GM18870 (cell line): ENCODE measurements around the gene MRPS24.
"Not testable (repeated sequence)": the region's sequence is repeated elsewhere in the genome, so short reads cannot be mapped to it uniquely, and the experiment has no call there.

Experiments used
- ATAC-seq: cut with Tn5 transposase; IDR thresholded peaks from one replicate; pipeline ENCODE4 v1.9.1; 2021; ENCODE audit warnings: moderate library complexity; ENCODE audit not compliant: unreplicated experiment

MRPS24 gene

DNA sequence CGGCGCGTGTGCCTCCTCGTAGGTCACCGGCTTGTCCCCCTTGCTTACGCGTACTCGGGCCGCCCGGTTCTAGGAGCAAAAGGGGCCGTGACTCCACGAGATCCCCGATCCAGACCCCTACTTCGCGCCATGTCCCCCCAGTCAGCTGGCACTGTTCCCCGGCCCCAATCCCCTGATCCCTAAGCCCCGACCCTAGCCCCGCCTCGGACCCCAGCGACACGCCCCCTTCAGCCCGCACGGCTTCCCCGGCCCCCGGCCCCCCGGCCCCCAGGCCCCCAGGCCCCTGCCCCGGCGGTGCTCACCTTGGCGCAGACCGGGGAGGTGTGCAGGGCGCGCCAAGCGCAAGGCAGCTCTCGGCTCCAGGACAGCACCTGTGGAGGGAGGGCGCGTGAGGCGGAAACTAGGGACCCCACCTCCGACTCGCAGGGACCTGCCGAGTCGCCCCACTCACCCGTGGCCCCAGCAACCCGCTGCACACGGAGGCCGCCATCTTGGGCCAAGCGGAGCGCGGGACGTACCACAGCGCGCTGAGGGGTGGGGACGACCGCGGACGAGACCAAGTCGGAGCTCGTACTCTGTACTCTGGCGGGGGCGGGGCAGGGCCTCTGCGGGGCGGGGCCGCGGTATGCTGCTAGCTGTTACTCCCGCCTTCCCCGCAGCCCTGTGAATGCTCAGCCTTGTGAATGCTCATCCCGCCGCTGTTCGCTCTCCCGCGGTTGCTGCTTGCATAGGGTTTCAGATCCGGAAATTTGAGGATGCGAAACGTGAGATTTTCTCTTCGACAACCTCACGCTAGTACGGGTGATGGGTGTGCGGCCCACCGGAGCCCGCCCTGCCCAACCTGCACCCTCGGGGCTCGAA, at the start of gene MRPS24:
MRPS24 (minus strand) TSS at position 512 of the 861 bp plus-strand sequence; CDS start at position 490, 22 bp downstream.
- peak; percentile 88 for ATAC-seq

DNA sequence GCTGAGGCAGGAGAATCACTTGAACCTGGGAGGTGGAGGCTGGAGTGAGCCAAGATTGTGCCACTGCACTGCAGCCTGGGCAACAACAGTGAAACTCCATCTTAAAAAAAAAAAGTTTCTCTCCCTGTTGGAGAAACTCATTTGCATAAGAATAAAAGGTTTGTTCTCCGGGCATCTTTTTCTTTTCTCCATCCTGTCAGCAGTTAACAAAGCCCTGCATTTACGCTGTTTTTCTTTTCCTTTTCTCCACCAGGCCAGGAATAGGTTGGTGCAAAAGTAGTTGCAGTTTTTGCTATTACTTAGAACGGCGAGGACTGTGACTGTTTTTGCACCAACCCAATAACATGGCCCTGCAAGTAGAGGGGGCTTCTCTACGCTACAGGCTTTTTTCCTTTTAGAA, 46.6 kb upstream of the MRPS24 start:
- no peak for ATAC-seq

DNA sequence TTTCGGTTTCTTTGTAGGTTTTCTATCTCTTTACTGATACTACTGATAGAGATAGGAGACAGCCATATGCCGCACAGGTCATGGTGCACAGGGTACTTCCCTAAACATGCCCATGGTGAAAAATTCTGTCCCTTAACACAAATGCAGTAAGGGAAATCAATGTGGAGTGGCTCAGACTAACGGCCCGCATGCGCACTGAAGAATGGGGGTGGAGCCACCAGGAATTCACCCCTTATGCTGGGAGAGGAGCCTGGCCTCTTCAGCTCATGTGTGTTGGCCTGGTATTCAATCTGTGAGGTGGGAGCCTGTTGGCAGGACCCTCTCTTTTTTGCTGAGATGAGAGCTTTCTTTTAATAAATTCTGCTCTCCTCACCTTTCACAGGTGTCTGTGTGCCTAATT, 45.5 kb upstream of the MRPS24 start:
- ATAC-seq: no peak

DNA sequence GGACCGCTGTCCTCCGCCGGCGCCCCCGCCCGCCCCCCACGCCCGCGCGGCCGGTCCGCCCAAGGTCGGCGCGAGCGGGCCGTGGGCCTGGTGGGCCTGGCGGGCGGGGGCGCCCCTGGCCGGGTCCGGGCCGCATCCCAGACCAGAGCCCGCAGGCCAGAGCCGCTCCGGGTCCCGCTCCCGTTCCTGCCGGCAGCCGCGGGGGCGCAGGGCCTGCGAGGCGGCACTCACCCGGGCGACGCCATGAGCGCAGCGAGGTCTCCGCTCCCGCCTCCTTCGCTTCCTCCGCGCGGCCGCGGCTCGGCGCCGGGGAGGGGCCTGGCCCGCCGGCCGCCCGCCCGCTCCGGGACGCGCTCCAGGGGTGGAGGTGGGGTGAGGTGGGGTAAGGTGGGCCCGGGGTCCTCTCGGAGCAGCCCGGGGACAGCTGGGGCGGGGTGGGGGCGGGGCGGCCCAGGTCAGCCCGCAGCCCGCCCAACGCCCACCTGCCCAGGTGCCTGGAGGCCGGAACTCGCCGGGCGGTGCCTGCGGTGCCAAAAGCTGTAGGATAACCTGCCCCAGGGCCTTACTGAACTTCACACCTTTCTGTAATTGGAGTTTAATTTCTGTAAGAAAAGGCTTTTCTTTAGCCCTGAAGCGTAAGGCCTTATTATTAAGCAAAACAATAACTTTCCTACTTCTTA, 37.2 kb upstream of the MRPS24 start, which contains the start of gene URGCP:
URGCP (minus strand) TSS at position 266 of the 680 bp plus-strand sequence; CDS start at position 245, 21 bp downstream.
- ATAC-seq: no peak

DNA sequence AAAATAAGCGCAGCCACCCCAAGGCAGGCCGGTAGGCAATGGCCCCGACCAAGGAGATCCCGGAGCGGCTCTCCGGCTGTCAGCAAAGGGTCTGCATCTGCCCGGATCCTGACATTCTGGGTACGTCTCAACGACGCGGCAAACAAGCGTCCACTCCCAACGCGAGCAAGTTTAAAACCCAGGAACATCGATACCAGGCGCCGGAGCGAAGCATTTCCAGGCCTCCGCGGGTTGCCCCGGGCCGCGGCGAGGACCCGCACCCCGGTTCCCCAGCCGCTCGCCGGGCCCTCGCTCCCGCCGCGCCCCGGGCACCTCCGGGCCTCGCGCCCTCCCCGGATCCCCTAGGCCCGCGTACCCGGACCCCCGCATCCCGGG, 36.6 kb upstream of the MRPS24 start:
- no peak for ATAC-seq

DNA sequence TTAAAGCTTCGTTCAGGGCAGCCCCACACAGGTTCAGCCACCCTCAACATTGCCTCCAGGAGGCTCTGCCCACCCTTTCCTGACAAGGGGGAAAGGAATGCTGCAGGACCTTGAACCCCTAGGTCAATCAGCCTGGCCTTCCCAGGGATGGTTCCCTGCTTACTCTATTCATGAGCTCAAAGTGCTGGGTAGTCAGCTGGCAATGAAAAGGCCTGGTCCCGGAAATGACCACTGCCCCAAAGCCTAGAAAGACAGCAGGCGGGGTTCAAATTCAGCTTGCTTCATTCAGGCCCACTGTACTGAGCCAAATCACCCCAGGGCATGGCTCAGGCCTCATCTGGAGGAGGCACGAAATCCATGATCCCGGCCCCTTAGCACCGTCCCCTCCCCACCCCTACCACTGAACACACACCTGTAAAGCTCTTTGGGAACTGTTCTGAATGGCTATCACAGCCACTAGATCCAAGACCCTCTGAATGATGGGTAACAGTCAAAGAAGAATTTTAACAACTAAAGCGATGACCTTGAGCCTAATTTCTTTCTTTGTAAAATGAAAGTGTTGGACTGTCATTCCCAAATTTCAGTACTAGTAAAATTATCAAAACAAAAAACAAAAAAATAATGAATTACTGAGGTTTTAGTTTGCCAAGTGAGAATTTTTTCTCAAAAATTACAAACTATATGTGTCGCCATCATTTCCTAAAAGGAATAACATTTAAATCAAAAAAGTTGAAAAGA, 36.1 kb upstream of the MRPS24 start:
- no peak for ATAC-seq

DNA sequence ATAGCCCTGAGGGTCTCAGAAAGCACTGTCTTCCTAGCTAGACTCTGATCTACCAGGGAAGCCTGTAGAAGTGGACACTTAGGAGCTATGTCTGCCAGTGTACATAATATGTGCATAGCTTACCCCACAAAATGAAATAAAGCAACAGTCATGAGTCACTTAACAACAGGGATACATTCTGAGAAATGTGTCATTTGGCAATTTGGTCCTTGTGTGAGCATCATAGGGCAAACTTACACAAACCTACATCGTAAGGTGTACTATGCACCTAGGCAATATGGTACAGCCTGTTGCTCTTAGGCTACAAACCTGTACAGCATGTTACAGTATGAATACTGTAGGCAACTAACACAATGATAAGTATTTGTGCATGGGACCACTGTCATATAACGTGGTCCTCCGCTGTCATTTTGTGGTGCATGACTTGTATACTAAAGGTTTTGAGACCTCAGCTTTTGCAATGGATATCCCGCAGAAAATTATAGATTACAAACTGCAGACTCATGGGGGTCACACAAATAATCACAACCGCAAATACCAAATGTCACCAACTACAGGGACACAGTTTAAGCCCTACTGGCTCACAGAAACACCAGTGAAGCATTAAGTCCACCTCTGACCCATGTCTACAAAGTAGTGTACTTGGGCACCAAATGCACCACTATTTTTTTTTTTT, 35.4 kb upstream of the MRPS24 start:
- ATAC-seq: no peak

DNA sequence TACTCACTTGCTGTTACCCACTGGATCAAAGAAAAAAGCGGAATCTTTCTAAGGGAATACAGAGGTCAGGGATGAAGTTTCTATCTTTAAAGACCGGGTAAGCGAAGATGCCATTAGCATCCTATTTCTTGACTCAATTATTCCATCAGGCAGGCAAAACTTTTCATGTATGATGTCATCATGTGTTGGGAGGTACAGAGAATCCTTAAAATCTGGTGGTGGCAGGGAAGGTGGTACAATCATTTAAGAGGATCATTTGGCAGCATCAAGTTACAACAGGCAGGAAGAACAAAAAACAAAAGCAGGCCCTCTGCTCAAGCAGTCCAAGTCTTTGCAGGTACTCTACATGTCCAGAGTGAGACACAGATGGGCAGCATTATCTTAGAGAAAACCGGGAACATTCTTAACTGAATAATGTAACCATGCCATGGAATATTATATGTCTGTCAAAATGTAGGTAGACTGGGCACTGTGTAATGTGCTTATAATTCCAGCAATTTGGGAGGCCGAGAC, 33.3 kb upstream of the MRPS24 start:
- no peak for ATAC-seq

DNA sequence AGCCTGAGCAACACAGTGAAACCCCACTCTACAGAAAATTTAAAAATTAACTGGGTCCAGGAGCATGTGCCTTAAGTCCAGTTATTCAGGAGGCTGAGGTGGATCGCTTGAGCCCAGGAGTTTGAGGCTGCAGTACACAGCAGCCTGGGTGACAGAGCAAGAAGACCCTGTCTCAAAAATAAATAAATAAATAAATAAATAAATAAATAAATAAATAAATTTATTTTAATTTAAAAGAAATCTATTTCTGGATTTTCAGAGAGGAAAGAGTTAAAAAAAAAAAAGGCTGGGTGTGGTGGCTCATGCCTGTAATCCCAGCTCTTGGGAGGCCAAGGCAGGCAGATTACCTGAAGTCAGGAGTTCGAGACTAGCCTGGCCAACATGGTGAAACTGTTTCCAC, 29.3 kb upstream of the MRPS24 start:
- ATAC-seq: not testable (repeated sequence)

DNA sequence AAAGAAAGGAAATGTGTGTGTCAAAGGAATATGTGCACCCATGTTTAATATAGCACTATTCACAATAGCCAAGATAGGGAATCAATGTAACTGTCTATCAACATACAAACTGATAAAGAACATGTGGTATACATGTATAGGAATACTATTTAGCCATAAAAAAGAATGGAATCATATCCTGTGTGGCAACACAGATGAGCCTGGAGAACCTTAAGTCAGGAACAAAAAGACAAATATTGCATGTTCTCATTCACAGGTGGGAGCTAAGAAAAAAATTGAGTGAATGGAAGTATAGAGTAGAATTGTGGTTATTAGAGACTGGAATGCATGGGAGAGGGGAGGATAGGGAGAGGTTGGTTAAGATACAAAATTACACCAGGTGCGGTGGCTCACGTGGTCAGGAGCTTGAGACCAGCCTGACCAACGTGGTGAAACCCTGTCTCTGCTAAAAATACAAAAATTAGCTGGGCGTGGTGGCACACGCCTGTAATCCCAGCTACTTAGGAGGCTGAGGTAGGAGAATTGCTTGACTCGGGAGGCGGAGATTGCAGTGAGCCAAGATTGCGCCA, 26.6 kb upstream of the MRPS24 start:
- no peak for ATAC-seq

DNA sequence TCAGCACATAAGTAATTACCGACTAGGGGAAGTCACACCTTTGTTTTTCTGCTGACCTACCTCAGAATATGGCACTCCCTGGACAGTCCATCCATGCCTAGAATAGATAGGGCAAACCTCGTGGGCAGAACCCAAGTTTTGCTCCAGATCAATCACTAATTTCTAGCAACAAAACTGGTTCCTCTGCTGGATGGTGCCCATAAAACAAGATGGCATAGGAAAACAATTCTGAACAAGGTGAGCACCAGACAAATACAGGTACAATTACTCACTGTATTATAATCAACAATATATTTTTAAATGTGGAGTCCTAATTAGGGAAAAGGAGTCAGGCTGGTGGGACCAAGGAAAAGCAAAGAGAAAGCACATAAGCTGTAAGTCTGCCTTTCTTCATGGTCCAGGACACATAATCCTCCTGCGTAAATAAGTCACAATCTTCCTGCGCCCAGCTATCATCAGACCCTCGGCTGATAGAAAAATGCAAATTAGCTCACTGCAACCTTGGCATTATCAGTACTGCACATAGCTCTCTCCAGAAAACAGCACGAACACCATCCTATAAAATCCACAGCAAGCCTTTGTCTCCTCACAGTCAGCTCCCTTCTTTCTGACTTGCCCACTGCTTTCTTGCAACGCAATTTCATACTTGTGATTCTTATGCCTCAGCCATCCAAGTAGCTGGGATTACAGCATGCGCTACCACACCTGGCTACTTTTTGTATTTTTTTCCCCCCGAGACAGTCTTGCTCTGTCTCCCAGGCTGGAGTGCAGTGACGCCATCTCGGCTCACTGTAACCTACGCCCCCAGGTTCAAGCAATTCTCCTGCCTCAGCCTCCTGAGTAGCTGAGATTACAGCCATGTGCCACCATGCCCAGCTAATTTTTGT, 22.0 kb upstream of the MRPS24 start:
- no peak for ATAC-seq

DNA sequence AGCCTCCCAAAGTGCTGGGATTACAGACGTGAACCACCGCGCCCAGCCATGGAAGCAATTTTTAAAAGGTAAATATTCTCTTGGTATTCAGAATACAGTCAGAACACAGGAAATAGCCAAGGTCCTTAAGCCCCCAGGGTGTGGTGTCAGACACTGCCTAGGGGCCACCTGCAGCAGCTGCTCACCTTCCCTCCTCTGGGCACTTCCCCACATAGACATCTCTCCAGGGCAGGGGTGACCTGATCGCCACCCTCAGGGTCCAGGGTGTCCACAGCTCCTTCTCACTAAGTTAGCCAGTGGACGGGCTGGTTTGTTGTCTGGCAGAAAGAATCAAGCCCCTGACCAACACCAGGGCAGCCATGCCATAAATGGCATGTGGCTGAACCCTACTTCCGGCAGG, 21.2 kb upstream of the MRPS24 start:
- ATAC-seq: no peak

DNA sequence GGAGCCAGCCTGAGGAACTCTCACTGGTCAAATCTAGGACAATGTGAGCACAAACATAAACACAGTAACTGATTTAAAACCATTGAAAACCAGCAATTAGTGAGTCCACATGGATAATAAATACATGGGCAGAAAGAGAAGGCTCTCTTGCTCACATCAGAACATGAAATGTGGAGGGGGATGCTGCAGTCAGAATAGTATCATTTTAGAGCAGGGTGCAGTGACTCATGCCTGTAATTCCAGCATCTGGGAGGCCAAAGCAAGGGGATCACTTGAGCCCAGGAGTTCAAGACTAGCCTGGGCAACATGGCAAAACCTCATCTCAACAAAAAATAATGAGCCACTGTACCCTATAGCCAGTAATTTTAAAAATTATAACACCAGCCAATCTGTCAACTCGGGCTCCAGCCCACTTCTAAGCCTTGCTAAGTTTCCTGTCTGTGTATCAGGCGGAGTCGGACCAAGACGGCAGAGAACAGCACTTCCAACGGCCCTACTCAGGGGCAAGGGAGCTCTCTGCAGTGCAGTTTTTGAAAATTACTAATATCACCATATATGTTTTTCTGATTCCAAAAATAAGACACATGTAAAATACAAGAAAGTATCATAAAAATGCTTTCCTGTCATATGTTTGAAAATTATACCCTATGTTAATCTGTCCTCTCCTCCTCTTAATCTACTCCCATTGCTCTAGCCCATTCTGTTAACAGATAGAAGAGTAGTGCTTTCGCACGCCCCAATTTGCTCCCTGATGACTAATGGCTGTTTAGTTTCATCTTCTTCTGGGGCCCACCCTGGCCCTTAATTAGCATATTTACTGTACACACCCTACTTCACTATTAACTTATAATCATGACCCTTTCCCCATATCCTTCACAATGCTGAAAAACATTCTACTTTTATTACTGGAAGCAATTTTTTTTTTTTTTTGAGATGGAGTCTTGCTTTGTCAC, 20.0 kb upstream of the MRPS24 start:
- ATAC-seq: no peak

DNA sequence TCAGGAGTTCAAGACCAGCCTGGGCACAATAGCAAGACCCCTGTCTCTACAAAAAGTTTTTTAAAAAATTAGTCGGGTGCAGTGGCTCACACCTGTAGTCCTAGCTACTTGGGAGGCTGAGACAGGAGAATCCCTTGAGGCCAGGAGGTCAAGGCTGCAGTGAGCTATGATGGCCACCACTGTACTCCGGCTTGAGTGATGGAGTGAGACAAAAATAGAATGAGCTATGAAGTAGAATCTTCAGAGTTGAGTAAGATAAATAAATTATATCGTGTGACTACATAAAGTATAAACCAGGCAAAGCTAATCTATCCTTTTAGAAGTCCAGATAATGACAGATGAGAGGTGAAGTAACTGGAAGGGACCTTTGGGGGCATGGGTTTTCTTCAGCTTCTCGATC, 15.3 kb upstream of the MRPS24 start:
- ATAC-seq: no peak

DNA sequence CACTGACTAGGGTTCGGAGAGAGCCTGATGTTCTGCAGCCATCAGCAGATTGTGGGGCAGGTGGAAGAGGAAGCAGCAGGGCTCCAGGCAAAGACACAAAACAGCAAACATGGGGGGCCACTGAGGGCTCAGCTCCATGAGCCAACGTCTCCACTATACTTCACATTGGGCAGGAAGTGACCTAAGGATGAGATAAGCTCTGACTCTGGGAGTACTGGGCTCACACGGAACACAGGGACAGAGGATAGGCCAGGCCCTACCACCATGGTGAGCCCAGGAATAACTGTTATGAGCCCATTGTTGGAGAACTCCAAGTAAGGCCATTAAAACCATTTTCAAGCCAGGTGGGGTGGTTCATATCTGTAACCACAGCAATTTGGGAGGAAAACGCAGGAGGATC, 14.9 kb upstream of the MRPS24 start:
- ATAC-seq: no peak

DNA sequence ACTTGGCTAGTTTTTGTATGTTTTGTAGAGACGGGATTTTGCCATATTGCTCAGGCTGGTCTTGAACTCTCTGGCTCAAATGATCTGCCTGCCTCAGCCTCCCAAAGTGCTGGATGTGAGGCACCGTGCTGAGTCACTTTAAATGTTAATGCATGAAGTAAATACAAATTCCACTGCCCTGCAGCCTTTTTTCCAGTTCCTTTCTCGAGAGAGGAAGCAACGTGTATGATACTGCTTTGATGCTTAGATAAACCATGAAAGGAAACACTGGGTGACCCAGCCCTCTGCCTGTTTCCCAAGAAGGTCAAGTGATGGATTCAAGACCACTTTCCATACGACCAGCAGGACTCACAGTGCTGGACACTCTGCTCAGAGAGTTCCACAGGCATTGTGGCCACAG, 11.3 kb upstream of the MRPS24 start:
- no peak for ATAC-seq

DNA sequence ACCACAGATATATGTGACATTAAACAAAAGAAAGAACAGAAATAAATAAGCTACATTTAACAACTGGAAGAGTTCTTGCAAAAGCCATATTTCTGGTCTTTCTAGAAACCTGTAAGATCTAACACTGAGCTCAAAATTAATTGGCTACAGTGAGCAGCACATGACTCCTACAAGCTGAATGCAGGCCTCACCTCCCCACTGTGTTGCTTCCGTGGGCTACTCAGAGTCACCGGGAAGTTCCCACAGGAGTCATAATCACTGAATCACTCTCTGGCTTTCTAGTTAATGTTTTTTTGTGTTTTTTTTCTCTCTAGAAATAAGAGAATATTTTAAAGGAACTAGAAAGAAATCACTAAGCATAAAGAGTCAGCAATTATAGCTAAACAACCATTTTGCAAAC, 10.2 kb upstream of the MRPS24 start:
- ATAC-seq: no peak

DNA sequence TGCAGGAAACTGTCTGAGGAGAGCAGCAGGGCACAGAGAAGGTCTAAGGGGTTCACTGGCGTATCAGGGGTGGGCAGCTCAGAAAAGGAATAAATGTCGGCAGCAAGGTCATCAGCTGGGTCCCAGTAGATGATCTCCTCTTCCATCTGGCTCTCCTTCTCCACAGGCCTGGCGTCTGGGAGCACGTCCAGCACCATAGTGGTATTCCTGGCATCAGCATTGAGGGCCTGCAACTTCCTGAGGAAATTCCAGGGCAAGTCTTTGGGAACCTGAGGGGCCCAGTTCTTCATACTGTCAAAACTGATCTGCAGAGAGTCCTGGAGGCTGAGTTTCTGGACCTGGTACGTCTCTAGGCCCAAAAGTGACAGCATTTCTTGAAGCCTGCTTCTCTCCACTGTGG, 9.6 kb upstream of the MRPS24 start:
- no peak for ATAC-seq
